GM12878 (cell line): Measurements from ENCODE around the gene TRMU. TPM values are rescaled to one million over a fixed set of nuclear protein-coding genes. Genes with fewer than 3 reads are reported as not detected.

ENCODE experiments used
- ATAC-seq: fragments of 200-7000 bp; cut with Tn5 transposase; 3 replicates; pipeline ENCODE4 v1.9.1; 2020; ENCODE audit warnings: mild to moderate bottlenecking, moderate library complexity
- BruUV-seq: library from RNA; stranded (reverse); fragments of 400-500 nt; replicated peaks from 2 replicates; lab custom pipeline; 2021; lab: Mats Ljungman, UMichigan
- CTCF ChIA-PET: fragments of 300-600 bp; sonication (Branson Sonifier 250); formaldehyde crosslinking; extraction: SDS; loops from one replicate; lab custom pipeline; 2021; ENCODE audit warnings: inconsistent platforms; lab: Yijun Ruan, JAX
- POLR2A ChIA-PET: fragments of 350-600 bp; formaldehyde crosslinking; extraction: SDS; loops from one replicate; lab custom pipeline; 2021; ENCODE audit warnings: inconsistent platforms; lab: Charles Lee
- RAD21 ChIA-PET: fragments of 300-600 bp; sonication (Branson Sonifier 250); formaldehyde crosslinking; loops from one replicate; lab custom pipeline; 2023; ENCODE audit warnings: antibody characterized with exemption; ENCODE audit not compliant: unreplicated experiment; lab: Charles Lee
- SMC1A ChIA-PET: fragments of 300-600 bp; sonication (Branson Sonifier 250); formaldehyde crosslinking; loops from one replicate; lab custom pipeline; 2023; ENCODE audit not compliant: unreplicated experiment, uncharacterized antibody; lab: Charles Lee
- DNase-seq: peaks from one replicate; pipeline ENCODE4 v3.0.0-alpha.2; 2011; ENCODE audit warnings: low read depth, low spot score
- FAIRE-seq: peaks from 3 replicates; lab custom pipeline; 2011; peaks lifted over from hg19 to GRCh38; lab: Jason Lieb, UNC
- H2AFZ ChIP-seq: 2 replicates; pipeline ENCODE4 v1.6.0; 2011; ENCODE audit warnings: low read depth, low read length, control low read depth; ENCODE audit not compliant: control insufficient read depth
- H3K27ac ChIP-seq: 2 replicates; pipeline ENCODE4 v1.5.1; 2011; ENCODE audit warnings: control low read depth; ENCODE audit not compliant: control insufficient read depth, insufficient read depth
- H3K27me3 ChIP-seq, 2 experiments: replicated peaks in 1 of 2; 2 replicates each; pipeline versions ENCODE4 v1.6.0 to v1.6.1; 2011; ENCODE audit warnings: low read length in 1 of 2; ENCODE audit not compliant: control insufficient read depth in 2 of 2, insufficient read depth in 2 of 2
- H3K36me3 ChIP-seq, 2 experiments: 2 replicates each; pipeline ENCODE4 v1.5.1; 2011; ENCODE audit warnings: low read length in 1 of 2; ENCODE audit not compliant: control insufficient read depth in 2 of 2, insufficient read depth in 2 of 2
- H3K4me1 ChIP-seq: 2 replicates; pipeline ENCODE4 v1.6.1; 2011; ENCODE audit warnings: mild to moderate bottlenecking, low read length, moderate library complexity, mixed read lengths; ENCODE audit not compliant: control insufficient read depth, insufficient read depth
- H3K4me2 ChIP-seq: 2 replicates; pipeline ENCODE4 v1.6.0; 2011; ENCODE audit warnings: control low read depth; ENCODE audit not compliant: control insufficient read depth, insufficient read depth
- H3K4me3 ChIP-seq: fragments of 200-600 bp; sonication (generic); 2 replicates; pipeline ENCODE4 v1.5.1; 2016
- H3K79me2 ChIP-seq: 2 replicates; pipeline ENCODE4 v1.6.0; 2011; ENCODE audit warnings: low read length; ENCODE audit not compliant: control insufficient read depth, insufficient read depth
- H3K9ac ChIP-seq: 2 replicates; pipeline ENCODE4 v1.8.0; 2011; ENCODE audit warnings: low read length, control low read depth, mixed read lengths; ENCODE audit not compliant: control insufficient read depth, insufficient read depth
- H3K9me3 ChIP-seq: replicated peaks from 3 replicates; pipeline ENCODE4 v1.5.1; 2011; ENCODE audit warnings: mild to moderate bottlenecking, low read length; ENCODE audit not compliant: control insufficient read depth, insufficient read depth
- H4K20me1 ChIP-seq: 2 replicates; pipeline ENCODE4 v1.6.0; 2011; ENCODE audit not compliant: control insufficient read depth, insufficient read depth
- BCLAF1 ChIP-seq: fragments of 450-650 bp; IDR thresholded peaks from 2 replicates; pipeline ENCODE4 v1.6.1; 2017; ENCODE audit warnings: antibody characterized with exemption, mild to moderate bottlenecking, moderate library complexity
- DPF2 ChIP-seq: fragments of 450-650 bp; IDR thresholded peaks from 2 replicates; pipeline ENCODE4 v1.6.1; 2017; ENCODE audit warnings: mild to moderate bottlenecking
- TBL1XR1 ChIP-seq: IDR thresholded peaks from 2 replicates; pipeline ENCODE4 v1.6.1; 2012; ENCODE audit warnings: low read depth, low read length, improper control_type of control experiment
- WGBS: methylation state at CpG from one replicate; pipeline ENCODE4 v1.1.6; 2016; ENCODE audit warnings: low lambda C conversion rate; ENCODE audit not compliant: insufficient replicate concordance, insufficient coverage; ENCODE audit errors: missing lambda C conversion rate; 5-methylcytosine and 5-hydroxymethylcytosine counted together
- in situ Hi-C: fragments of 300-500 bp; cut with MboI; formaldehyde crosslinking; loops from 9 replicates; pipeline ENCODE4 v1.14.3; 2018; ENCODE audit warnings: mixed read lengths
- intact Hi-C: fragments of 100-400 bp; cut with micrococcal nuclease; formaldehyde crosslinking; loops from one replicate; pipeline ENCODE4 v1.14.2; 2022; ENCODE audit not compliant: unreplicated experiment
- polyA plus RNA-seq, 11 experiments: library from polyadenylated mRNA; depleted of rRNA in 4 of 11; unstranded in 6 of 11; stranded (reverse) in 5 of 11; fragments of >200 nt; fragmentation: Nextera tagmentation in 4 of 11; fragmentation: Illumina TruSeq in 1 of 11; extraction: Ambion mirVana in 4 of 11; extraction: Trizol in 1 of 11; gene quantifications; 1 replicate in 1 of 11; 2 replicates in 10 of 11; pipeline versions ENCODE4 v1.2.1 to v1.2.3, GENCODE V29; 2011 to 2016; ENCODE audit warnings: inconsistent platforms in 2 of 11, missing spikeins in 2 of 11, low read depth in 1 of 11
- total RNA-seq, 4 experiments: library from RNA; depleted of rRNA in 3 of 4; stranded (reverse); fragments of >200 nt in 3 of 4; fragmentation: Illumina TruSeq in 1 of 4; extraction: Trizol in 1 of 4; gene quantifications; 2 replicates each; pipeline versions ENCODE4 v1.2.1 to v1.2.3, GENCODE V29; 2013 to 2021

The TRMU gene
- total and polyA plus RNA-seq, 10 of the 15 experiments (the other 5 are each of a cell fraction or from before 2014, with no cell fraction given) = 3.5 to 57.0 (median 44.0) TPM

DNA sequence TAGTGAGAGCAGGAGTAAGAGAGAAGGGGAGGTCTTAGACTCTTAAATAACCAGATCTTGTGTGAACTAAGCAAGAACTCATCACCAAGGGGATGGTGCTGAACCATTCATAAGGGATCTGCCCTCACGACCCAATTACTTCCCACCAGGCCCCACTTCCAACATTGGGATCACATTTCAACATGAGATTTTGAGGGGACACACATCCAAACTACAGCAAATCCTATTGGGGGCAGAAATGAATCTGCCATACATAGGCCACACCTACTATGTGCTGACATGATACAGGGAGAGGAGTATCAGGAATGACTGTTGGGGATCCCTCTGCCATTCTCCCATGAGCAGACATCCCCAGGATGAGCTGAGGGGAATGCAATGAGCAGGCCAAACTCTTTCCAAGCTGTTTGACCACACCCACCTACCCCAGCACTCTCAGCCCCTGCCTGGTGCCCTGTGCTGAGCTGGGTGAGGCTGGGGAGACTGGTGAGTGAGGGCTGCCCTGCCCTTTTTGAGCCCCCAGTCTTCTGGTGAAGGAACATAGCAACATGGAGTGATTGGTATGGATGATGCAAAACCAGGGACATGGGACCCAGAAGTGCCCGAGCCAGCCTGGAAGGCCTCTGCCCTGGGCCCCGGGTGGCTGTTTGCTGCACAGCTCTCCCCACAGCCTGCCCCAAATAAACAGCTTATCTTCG, 40.1 kb upstream of the TRMU start:
- Histone ChIP-seq H3K4me2 (peak overlapping the region; percentile 100), H2AFZ (peak overlapping the region; percentile 87), H3K4me1 (peaks cover 32% of the 10 kb centered on the region), H3K9ac (peak overlapping the region; percentile 95), H4K20me1 (no peaks in the 10 kb centered on the region), H3K27ac (peak overlapping the region; percentile 95), H3K79me2 (peaks cover 30% of the 10 kb centered on the region), H3K4me3 (peak overlapping the region; percentile 79), H3K36me3 (peaks cover 6 to 8% of the 10 kb centered on the region in 2 experiments), H3K27me3 (no peaks in the 10 kb centered on the region), H3K9me3 (no peaks in the 10 kb centered on the region; the same call in 2 of the 3 replicates)
- ATAC-seq (peak; percentile 4), FAIRE-seq (no peak), DNase-seq (no peak)
- ChIA-PET RAD21 (interaction anchor here (1.0 to 1.7 kb wide), 10 partner anchors 8 to 174 kb away, joined by 3 to 10 read pairs (median 4); partner anchors contain the start of genes CDPF1 and TTC38), SMC1A (interaction anchor here (0.7 to 1.8 kb wide), 6 partner anchors 10 to 173 kb away, joined by 3 to 7 read pairs (median 4); partner anchors contain the start of gene TRMU), CTCF (interaction anchor here (0.9 to 2.0 kb wide), 6 partner anchors 11 to 174 kb away, joined by 3 to 9 read pairs (median 6); partner anchors contain the start of gene CDPF1), POLR2A (interaction anchor here (0.6 to 2.3 kb wide), 4 partner anchors 15 to 666 kb away, joined by 4 to 9 read pairs (median 6); partner anchors contain the start of gene CDPF1)
- BruUV-seq = no TSS peak
- 46% methylated on average over 4 of the region's 4 CpGs for WGBS
- 0 out of 2 replicates have a peak, but pooled peaks have one; percentile 19 for TF ChIP-seq DPF2
- TF ChIP-seq TBL1XR1 = no peak
- TF ChIP-seq BCLAF1 = no peak
- in situ Hi-C loops (no loop called here), intact Hi-C loops (loop anchor here (5.0 kb wide), 2 partner anchors 43 to 173 kb away; partner anchors contain the start of gene CDPF1)
